Loucy (cell line): ENCODE measurements around the gene AHRR.

Source experiments
- H2AFZ ChIP-seq: fragments of 200-600 bp; sonication (generic); 2 replicates; pipeline ENCODE4 v1.6.0; 2016; ENCODE audit warnings: antibody characterized with exemption, mild to moderate bottlenecking, low read length, moderate library complexity
- H3F3A ChIP-seq: fragments of 200-600 bp; 2 replicates; pipeline ENCODE4 v1.6.0; 2016; ENCODE audit warnings: antibody characterized with exemption, low read depth, mild to moderate bottlenecking
- H3K27me3 ChIP-seq: fragments of 200-600 bp; sonication (generic); 2 replicates; pipeline ENCODE4 v1.6.1; 2014; ENCODE audit warnings: low read length, mild to moderate bottlenecking; ENCODE audit not compliant: insufficient read depth, poor library complexity, severe bottlenecking
- H3K36me3 ChIP-seq: fragments of 200-600 bp; sonication (generic); 2 replicates; pipeline ENCODE4 v1.6.1; 2016; ENCODE audit warnings: low read length; ENCODE audit not compliant: insufficient read depth
- H3K4me1 ChIP-seq: fragments of 200-600 bp; sonication (generic); 2 replicates; pipeline ENCODE4 v1.5.1; 2014; ENCODE audit warnings: low read length, mild to moderate bottlenecking; ENCODE audit not compliant: insufficient read depth, poor library complexity, severe bottlenecking
- H3K4me2 ChIP-seq: fragments of 200-600 bp; sonication (generic); 2 replicates; pipeline ENCODE4 v1.6.0; 2014; ENCODE audit warnings: antibody characterized with exemption, low read length, low read depth, mild to moderate bottlenecking; ENCODE audit not compliant: poor library complexity, severe bottlenecking
- H3K4me3 ChIP-seq: fragments of 200-600 bp; sonication (generic); 2 replicates; pipeline ENCODE4 v1.5.1; 2014; ENCODE audit warnings: low read length, mild to moderate bottlenecking, mixed read lengths; ENCODE audit not compliant: poor library complexity, severe bottlenecking
- H3K79me2 ChIP-seq: fragments of 200-600 bp; sonication (generic); 2 replicates; pipeline ENCODE4 v1.6.1; 2014; ENCODE audit warnings: low read length; ENCODE audit not compliant: insufficient read depth
- H3K9ac ChIP-seq: fragments of 200-600 bp; sonication (generic); 2 replicates; pipeline ENCODE4 v1.6.0; 2014; ENCODE audit warnings: mild to moderate bottlenecking, low read depth, low read length, moderate library complexity; ENCODE audit not compliant: poor library complexity, severe bottlenecking
- H3K9me2 ChIP-seq: fragments of 200-600 bp; sonication (generic); replicated peaks from 2 replicates; pipeline ENCODE4 v1.6.1; 2016; ENCODE audit warnings: low read depth, low read length, mixed read lengths
- H3K9me3 ChIP-seq: fragments of 200-600 bp; sonication (generic); 2 replicates; pipeline ENCODE4 v1.6.1; 2014; ENCODE audit warnings: mild to moderate bottlenecking, antibody characterized with exemption, low read length, low read depth; ENCODE audit not compliant: insufficient read depth
- H4K20me1 ChIP-seq: fragments of 200-600 bp; sonication (generic); 2 replicates; pipeline ENCODE4 v1.6.0; 2014; ENCODE audit warnings: antibody characterized with exemption, low read length, mild to moderate bottlenecking; ENCODE audit not compliant: insufficient read depth, poor library complexity, severe bottlenecking
- EZH2phosphoT487 ChIP-seq: fragments of 200-600 bp; IDR thresholded peaks from 2 replicates; pipeline ENCODE4 v1.6.1; 2018; ENCODE audit warnings: antibody characterized with exemption, mild to moderate bottlenecking, moderate library complexity, borderline replicate concordance
- TF ChIP-seq, protein P1 (sequence below): fragments of 200-600 bp; sonication (generic); conservative IDR thresholded peaks from 2 replicates; pipeline ENCODE4 v1.5.1; 2014; ENCODE audit warnings: mild to moderate bottlenecking, antibody characterized with exemption, low read length

Gene AHRR

DNA sequence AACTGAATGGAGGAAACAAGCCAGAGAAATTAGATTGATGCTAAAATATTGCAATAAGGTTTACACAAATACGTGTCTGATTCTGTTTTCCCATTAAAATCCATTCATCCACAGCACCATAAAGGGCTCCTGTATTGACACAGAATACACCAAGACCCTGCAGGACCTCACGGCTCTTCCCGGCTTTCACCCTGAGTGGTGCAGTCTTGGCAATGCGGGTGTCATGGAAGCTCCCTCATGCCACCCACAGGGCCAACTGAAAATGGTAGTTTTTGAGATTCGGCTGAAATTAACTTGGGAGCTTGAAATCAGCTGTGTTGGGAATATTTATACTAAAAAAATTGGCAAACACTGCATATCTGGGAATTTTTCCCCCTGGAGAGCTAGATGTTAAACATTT lies 104.2 kb downstream of the AHRR start:
- no peak for TF ChIP-seq EZH2phosphoT487
- TF ChIP-seq, protein P1, sequence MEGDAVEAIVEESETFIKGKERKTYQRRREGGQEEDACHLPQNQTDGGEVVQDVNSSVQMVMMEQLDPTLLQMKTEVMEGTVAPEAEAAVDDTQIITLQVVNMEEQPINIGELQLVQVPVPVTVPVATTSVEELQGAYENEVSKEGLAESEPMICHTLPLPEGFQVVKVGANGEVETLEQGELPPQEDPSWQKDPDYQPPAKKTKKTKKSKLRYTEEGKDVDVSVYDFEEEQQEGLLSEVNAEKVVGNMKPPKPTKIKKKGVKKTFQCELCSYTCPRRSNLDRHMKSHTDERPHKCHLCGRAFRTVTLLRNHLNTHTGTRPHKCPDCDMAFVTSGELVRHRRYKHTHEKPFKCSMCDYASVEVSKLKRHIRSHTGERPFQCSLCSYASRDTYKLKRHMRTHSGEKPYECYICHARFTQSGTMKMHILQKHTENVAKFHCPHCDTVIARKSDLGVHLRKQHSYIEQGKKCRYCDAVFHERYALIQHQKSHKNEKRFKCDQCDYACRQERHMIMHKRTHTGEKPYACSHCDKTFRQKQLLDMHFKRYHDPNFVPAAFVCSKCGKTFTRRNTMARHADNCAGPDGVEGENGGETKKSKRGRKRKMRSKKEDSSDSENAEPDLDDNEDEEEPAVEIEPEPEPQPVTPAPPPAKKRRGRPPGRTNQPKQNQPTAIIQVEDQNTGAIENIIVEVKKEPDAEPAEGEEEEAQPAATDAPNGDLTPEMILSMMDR, result peak; percentile 75
- H3K36me3 ChIP-seq, result no peaks in the 10 kb centered on the region
- no peaks in the 10 kb centered on the region for H3K9me3 ChIP-seq
- no peak overlapping the region for H3K4me2 ChIP-seq
- no peaks in the 10 kb centered on the region for H3K79me2 ChIP-seq
- H3K4me3 ChIP-seq, result no peak overlapping the region
- no peaks in the 10 kb centered on the region for H3K9me2 ChIP-seq
- no peak overlapping the region for H2AFZ ChIP-seq
- no peaks in the 10 kb centered on the region for H4K20me1 ChIP-seq
- no peaks in the 10 kb centered on the region for H3K27me3 ChIP-seq
- peak overlapping the region; percentile 67 for H3K9ac ChIP-seq
- H3F3A ChIP-seq, result no peaks in the 10 kb centered on the region
- peaks cover 25% of the 10 kb centered on the region for H3K4me1 ChIP-seq

GRCh38 chr5:426392-426976 lies 105.0 kb downstream of the AHRR start:
- Histone ChIP-seq H2AFZ (no peak overlapping the region), H4K20me1 (no peaks in the 10 kb centered on the region), H3K4me1 (peaks cover 30% of the 10 kb centered on the region), H3K9ac (no peak overlapping the region), H3K9me3 (no peaks in the 10 kb centered on the region), H3K4me2 (no peak overlapping the region), H3K36me3 (no peaks in the 10 kb centered on the region), H3K27me3 (no peaks in the 10 kb centered on the region), H3K79me2 (no peaks in the 10 kb centered on the region), H3K9me2 (no peaks in the 10 kb centered on the region), H3F3A (no peaks in the 10 kb centered on the region), H3K4me3 (no peak overlapping the region)
- TF ChIP-seq, protein P1, result no peak
- no peak for TF ChIP-seq EZH2phosphoT487

DNA sequence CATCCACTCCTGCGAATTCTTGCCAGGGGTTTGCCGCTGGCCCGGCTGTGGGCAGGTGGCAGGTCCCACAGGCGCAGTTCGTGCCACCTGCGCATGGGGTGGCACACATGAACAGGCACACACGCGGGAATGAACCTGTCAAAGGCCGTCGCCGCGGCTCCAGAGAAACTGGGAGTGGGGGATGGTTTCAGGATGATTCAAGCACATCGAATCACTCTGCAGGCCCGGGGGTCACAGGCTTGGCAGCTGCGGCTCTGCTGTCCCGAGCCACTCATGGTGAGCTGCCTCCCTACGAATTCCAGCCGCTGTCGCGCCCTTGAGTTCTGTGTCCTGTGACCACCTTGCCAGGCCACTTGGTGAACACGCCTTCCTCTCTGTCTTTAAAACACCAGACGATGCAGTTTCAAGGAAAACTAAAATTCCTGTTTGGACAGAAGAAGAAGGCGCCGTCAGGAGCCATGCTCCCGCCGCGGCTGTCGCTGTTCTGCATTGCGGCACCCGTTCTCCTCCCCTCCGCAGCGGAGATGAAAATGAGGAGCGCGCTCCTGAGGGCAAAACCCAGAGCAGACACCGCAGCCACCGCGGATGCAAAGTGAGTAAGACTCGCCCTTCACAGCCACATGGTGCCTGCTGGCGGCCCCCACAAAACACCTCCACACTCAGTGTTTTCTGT lies 106.0 kb downstream of the AHRR start:
- H4K20me1 ChIP-seq, result no peaks in the 10 kb centered on the region
- H3F3A ChIP-seq, result no peaks in the 10 kb centered on the region
- no peak overlapping the region for H3K4me2 ChIP-seq
- H3K9ac ChIP-seq, result no peak overlapping the region
- H3K9me3 ChIP-seq, result no peaks in the 10 kb centered on the region
- no peaks in the 10 kb centered on the region for H3K36me3 ChIP-seq
- no peaks in the 10 kb centered on the region for H3K9me2 ChIP-seq
- H2AFZ ChIP-seq, result no peak overlapping the region
- no peaks in the 10 kb centered on the region for H3K27me3 ChIP-seq
- H3K4me3 ChIP-seq, result no peak overlapping the region
- no peaks in the 10 kb centered on the region for H3K79me2 ChIP-seq
- H3K4me1 ChIP-seq, result peaks cover 35% of the 10 kb centered on the region
- TF ChIP-seq, protein P1, result no peak
- no peak for TF ChIP-seq EZH2phosphoT487
